K562 (cell line): Measurements from ENCODE around the gene DNAJB13. TPM values are rescaled to one million over a fixed set of nuclear protein-coding genes. Genes with fewer than 3 reads are reported as not detected.

ENCODE experiments used
- ATAC-seq: fragments of 200-7000 bp; cut with Tn5 transposase; 3 replicates; pipeline ENCODE4 v1.9.1; 2020; ENCODE audit warnings: moderate library complexity
- BruUV-seq: library from RNA; stranded (reverse); fragments of 400-500 nt; replicated peaks from 2 replicates; lab custom pipeline; 2021; lab: Mats Ljungman, UMichigan
- CTCF ChIA-PET: fragments of 300-600 bp; formaldehyde crosslinking; extraction: SDS; loops from one replicate; lab custom pipeline; 2021; ENCODE audit warnings: low intra/inter-chr PET ratio; lab: Yijun Ruan, JAX
- POLR2A ChIA-PET: fragments of 300-600, 350-650 bp; sonication (Branson Sonifier 250); formaldehyde crosslinking; extraction: SDS; loops from one replicate; lab custom pipeline; 2021; ENCODE audit warnings: antibody characterized with exemption, inconsistent platforms; lab: Yijun Ruan, JAX
- DNase-seq, 4 experiments: peaks; one replicate each; pipeline versions ENCODE4 v3.0.0 to v3.0.0-alpha.2; 2011 to 2018; ENCODE audit warnings: low spot score in 3 of 4, mixed read lengths in 3 of 4; ENCODE audit errors: extremely low read depth in 1 of 4
- FAIRE-seq: peaks from 2 replicates; lab custom pipeline; 2011; peaks lifted over from hg19 to GRCh38; lab: Jason Lieb, UNC
- H2AFZ ChIP-seq: 2 replicates; pipeline ENCODE4 v1.6.0; 2011; ENCODE audit warnings: low read depth, low read length, control low read depth, inconsistent platforms
- H3K27ac ChIP-seq: fragments of 200-600 bp; 3 replicates; pipeline ENCODE4 v1.8.0; 2011; ENCODE audit warnings: low read depth, mild to moderate bottlenecking, control low read depth, inconsistent platforms, low read length, moderate library complexity, mixed read lengths; ENCODE audit errors: extremely low read depth
- H3K27me3 ChIP-seq, 2 experiments: fragments of 300-600 bp in 1 of 2; 2 replicates in 1 of 2; 3 replicates in 1 of 2; pipeline versions ENCODE4 v1.6.0 to v1.8.0; 2011; ENCODE audit warnings: inconsistent platforms in 2 of 2, low read length in 2 of 2, mild to moderate bottlenecking in 1 of 2, mixed read lengths in 1 of 2, moderate library complexity in 1 of 2; ENCODE audit not compliant: control insufficient read depth in 2 of 2, insufficient read depth in 2 of 2
- H3K36me3 ChIP-seq: fragments of 300-600 bp; 3 replicates; pipeline ENCODE4 v1.8.0; 2011; ENCODE audit warnings: mild to moderate bottlenecking, low read length, inconsistent platforms; ENCODE audit not compliant: control insufficient read depth, insufficient read depth
- H3K4me1 ChIP-seq, 2 experiments: fragments of 200-600 bp in 1 of 2; replicated peaks in 1 of 2; 2 replicates in 1 of 2; 3 replicates in 1 of 2; pipeline versions ENCODE4 v1.5.1 to v1.8.0; 2011; ENCODE audit warnings: inconsistent platforms in 2 of 2, low read length in 2 of 2, mild to moderate bottlenecking in 1 of 2, mixed read lengths in 1 of 2, moderate library complexity in 1 of 2; ENCODE audit not compliant: control insufficient read depth in 2 of 2, insufficient read depth in 2 of 2
- H3K4me2 ChIP-seq: 2 replicates; pipeline ENCODE4 v1.6.1; 2011; ENCODE audit warnings: low read length, control low read depth, inconsistent platforms, mixed read lengths; ENCODE audit not compliant: insufficient read depth
- H3K4me3 ChIP-seq: fragments of 200-600 bp; sonication (generic), shearing (Covaris generic); 2 replicates; pipeline ENCODE4 v1.5.1; 2016; ENCODE audit warnings: control low read depth, inconsistent platforms
- H3K79me2 ChIP-seq: fragments of 200-600 bp; 3 replicates; pipeline ENCODE4 v1.8.0; 2011; ENCODE audit warnings: low read length, inconsistent platforms; ENCODE audit not compliant: control insufficient read depth, insufficient read depth
- H3K9ac ChIP-seq, 2 experiments: 2 replicates each; pipeline versions ENCODE4 v1.6.0 to v1.6.1; 2011; ENCODE audit warnings: low read depth in 2 of 2, low read length in 2 of 2, control low read depth in 1 of 2, inconsistent platforms in 1 of 2, mild to moderate bottlenecking in 1 of 2, mixed read lengths in 1 of 2; ENCODE audit not compliant: insufficient read depth in 1 of 2
- H3K9me1 ChIP-seq: one replicate; pipeline ENCODE4 v1.6.0; 2011; ENCODE audit warnings: inconsistent platforms, mild to moderate bottlenecking, low read length, moderate library complexity; ENCODE audit not compliant: control insufficient read depth, insufficient read depth
- H3K9me3 ChIP-seq: replicated peaks from 2 replicates; pipeline ENCODE4 v1.5.1; 2011; ENCODE audit warnings: low read depth, low read length, inconsistent platforms; ENCODE audit not compliant: control insufficient read depth, insufficient read depth
- H4K20me1 ChIP-seq: replicated peaks from 2 replicates; pipeline ENCODE4 v1.6.1; 2011; ENCODE audit warnings: low read length, inconsistent platforms, mixed read lengths; ENCODE audit not compliant: control insufficient read depth, insufficient read depth
- CEBPG ChIP-seq, 3 experiments: fragments of 200-800 bp in 1 of 3; sonication (Bioruptor generic) in 1 of 3; sonication (generic) in 1 of 3; formaldehyde crosslinking in 1 of 3; IDR thresholded peaks in 2 of 3; conservative IDR thresholded peaks in 1 of 3; 2 replicates each; pipeline versions ENCODE4 v1.6.1 to v1.8.0; 2016 to 2022; ENCODE audit warnings: missing compliant biosample characterization in 2 of 3, missing genetic modification characterization in 2 of 3, mild to moderate bottlenecking in 1 of 3, missing genetic modification reagents in 1 of 3
- HLTF ChIP-seq: fragments of 450-650 bp; IDR thresholded peaks from 2 replicates; pipeline ENCODE4 v1.6.1; 2016
- MECOM ChIP-seq: fragments of 250-450 bp; sonication (Bioruptor Pico); IDR thresholded peaks from 2 replicates; pipeline ENCODE4 v1.8.0; 2022; ENCODE audit warnings: inconsistent platforms
- MLLT1 ChIP-seq, 2 experiments: fragments of 450-650 bp; IDR thresholded peaks; 2 replicates each; pipeline ENCODE4 v1.6.1; 2016
- MTA2 ChIP-seq: fragments of 450-650 bp; IDR thresholded peaks from 2 replicates; pipeline ENCODE4 v1.6.1; 2016; ENCODE audit warnings: low read depth
- NFRKB ChIP-seq: fragments of 450-650 bp; IDR thresholded peaks from 2 replicates; pipeline ENCODE4 v1.6.1; 2016; ENCODE audit warnings: low read depth
- PHF20 ChIP-seq: fragments of 450-650 bp; IDR thresholded peaks from 2 replicates; pipeline ENCODE4 v1.6.1; 2018; ENCODE audit not compliant: partially characterized antibody
- SMC3 ChIP-seq: conservative IDR thresholded peaks from 2 replicates; pipeline ENCODE4 v1.6.1; 2011; ENCODE audit warnings: low read depth, low read length, improper control_type of control experiment; ENCODE audit not compliant: insufficient read depth
- SREBF2 ChIP-seq: sonication (generic); formaldehyde crosslinking; IDR thresholded peaks from 2 replicates; pipeline ENCODE4 v1.4.0; 2020; ENCODE audit warnings: mild to moderate bottlenecking, missing genetic modification reagents
- TAF7 ChIP-seq: fragments of 450-650 bp; IDR thresholded peaks from 2 replicates; pipeline ENCODE4 v1.6.1; 2016; ENCODE audit warnings: missing genetic modification characterization, missing compliant biosample characterization
- THRA ChIP-seq: fragments of 450-650 bp; IDR thresholded peaks from 2 replicates; pipeline ENCODE4 v1.6.1; 2017; ENCODE audit warnings: mild to moderate bottlenecking, moderate library complexity
- TSC22D4 ChIP-seq: fragments of 450-650 bp; IDR thresholded peaks from 2 replicates; pipeline ENCODE4 v1.6.1; 2016; ENCODE audit warnings: missing genetic modification characterization, missing biosample characterization, control low read depth
- ZEB2 ChIP-seq: fragments of 450-650 bp; IDR thresholded peaks from 2 replicates; pipeline ENCODE4 v1.6.1; 2016
- ZNF354B ChIP-seq: fragments of 250-450 bp; sonication (Bioruptor Pico); IDR thresholded peaks from 2 replicates; pipeline ENCODE4 v1.4.0; 2020
- WGBS: fragments of 100-300 bp; shearing (Covaris generic); methylation state at CpG from one replicate; pipeline ENCODE4 v1.1.6; 2016; ENCODE audit warnings: low coverage, mixed read lengths; ENCODE audit not compliant: insufficient coverage; ENCODE audit errors: missing lambda C conversion rate; 5-methylcytosine and 5-hydroxymethylcytosine counted together
- in situ Hi-C: fragments of 300-500 bp; cut with MboI; formaldehyde crosslinking; loops from 4 replicates; pipeline ENCODE4 v1.15.0; 2018; ENCODE audit warnings: inconsistent platforms, mixed read lengths
- intact Hi-C: fragments of 100-400 bp; cut with micrococcal nuclease; formaldehyde crosslinking; loops from 2 replicates; pipeline ENCODE4 v1.14.2; 2022
- polyA plus RNA-seq, 8 experiments: library from polyadenylated mRNA; depleted of rRNA in 4 of 8; stranded (reverse) in 5 of 8; unstranded in 3 of 8; fragments of >200 nt; fragmentation: Nextera tagmentation in 2 of 8; fragmentation: Illumina TruSeq in 1 of 8; extraction: Ambion mirVana in 2 of 8; extraction: Trizol in 1 of 8; gene quantifications; 2 replicates each; pipeline versions ENCODE4 v1.2.1 to v1.2.3, GENCODE V29; 2011 to 2014; ENCODE audit warnings: inconsistent platforms in 1 of 8, missing spikeins in 1 of 8
- total RNA-seq, 7 experiments: library from RNA; depleted of rRNA in 6 of 7; stranded (reverse); fragments of >200 nt in 6 of 7; fragmentation: Illumina TruSeq in 2 of 7; extraction: Trizol in 2 of 7; gene quantifications; 2 replicates each; pipeline versions ENCODE4 v1.2.1 to v1.2.3, GENCODE V29; 2011 to 2021; ENCODE audit warnings: low replicate concordance in 1 of 7
- TF ChIP-seq, protein P1 (sequence below): fragments of 450-650 bp; formaldehyde crosslinking; IDR thresholded peaks from 2 replicates; pipeline ENCODE4 v1.4.0; 2022; ENCODE audit warnings: mild to moderate bottlenecking, moderate library complexity
- TF ChIP-seq, protein P2 (sequence below), 2 experiments: fragments of 450-650 bp in 1 of 2; IDR thresholded peaks; 2 replicates each; pipeline ENCODE4 v1.6.1; 2011 to 2017; ENCODE audit warnings: low read depth in 2 of 2, antibody characterized with exemption in 1 of 2, borderline replicate concordance in 1 of 2, low read length in 1 of 2, mild to moderate bottlenecking in 1 of 2, mixed read lengths in 1 of 2; ENCODE audit not compliant: control insufficient read depth in 1 of 2

DNAJB13 gene
- total and polyA plus RNA-seq, 9 of the 15 experiments (the other 6 are each of a cell fraction or from before 2014, with no cell fraction given) = 0.14 TPM; not detected in 8

DNA sequence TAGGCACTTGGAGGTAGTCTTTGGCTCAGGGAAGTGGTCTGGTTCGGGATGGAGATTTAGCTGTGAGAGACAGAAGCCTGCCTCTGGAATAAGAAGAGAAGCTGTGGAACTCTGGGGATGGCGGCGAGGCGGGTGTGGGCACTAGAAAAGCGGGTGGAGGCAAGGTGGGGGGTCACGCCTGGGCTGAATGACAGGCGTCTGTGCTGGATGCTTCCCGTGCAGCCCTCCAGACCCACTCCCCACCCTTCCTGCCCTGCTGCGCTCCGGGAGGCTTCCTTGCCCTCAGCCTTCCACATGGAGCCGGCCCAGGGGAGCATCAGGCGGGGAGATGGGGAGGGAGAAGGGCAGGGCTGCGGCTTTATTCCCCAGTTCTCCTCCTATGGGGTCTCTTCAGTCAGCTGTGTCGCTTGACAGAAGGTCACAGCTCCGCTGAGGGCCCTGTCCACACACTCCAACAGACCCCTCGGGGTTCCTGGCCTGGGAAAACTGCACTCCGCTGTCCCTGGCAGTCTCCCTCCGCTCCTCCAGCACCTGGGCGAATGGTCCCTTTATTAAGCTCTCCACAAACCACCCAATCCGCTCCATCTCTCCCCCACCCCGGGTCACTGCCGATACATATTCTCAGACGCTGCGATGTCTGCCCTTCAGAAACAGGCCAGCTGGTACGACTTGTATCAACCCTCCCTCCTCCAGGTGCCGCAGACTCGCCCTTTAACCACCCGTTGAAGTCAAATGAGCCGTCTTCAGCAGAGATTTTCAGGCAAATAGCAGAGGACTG, 6.2 kb downstream of the DNAJB13 start:
- no peak overlapping the region for H3K4me2 ChIP-seq
- POLR2A ChIA-PET = interaction anchor here (1.0 to 1.7 kb wide), 3 partner anchors 8 to 23 kb away, joined by 3 to 6 read pairs (median 3); no protein-coding TSS in a partner anchor
- no peak overlapping the region for H2AFZ ChIP-seq
- no peaks in the 10 kb centered on the region for H3K36me3 ChIP-seq
- ATAC-seq = no peak
- no peak overlapping the region for H3K4me3 ChIP-seq
- CTCF ChIA-PET = no interaction called here
- 47% methylated on average over 24 of the region's 29 CpGs for WGBS
- no peaks in the 10 kb centered on the region for H4K20me1 ChIP-seq
- intact Hi-C loops = no loop called here
- no peak for FAIRE-seq
- H3K4me1 ChIP-seq = peaks cover 6 to 11% of the 10 kb centered on the region in 2 experiments
- no peak overlapping the region for H3K27ac ChIP-seq
- H3K9me3 ChIP-seq = no peaks in the 10 kb centered on the region
- in situ Hi-C loops = loop anchor here (10.0 kb wide), 1 partner anchor 368 kb away; no protein-coding TSS in a partner anchor
- no peaks in the 10 kb centered on the region for H3K79me2 ChIP-seq
- H3K9me1 ChIP-seq = no peaks in the 10 kb centered on the region
- BruUV-seq = no TSS peak
- peaks cover 0 to 5% of the 10 kb centered on the region in 2 experiments; a peak in 1 of 5 replicates for H3K27me3 ChIP-seq
- DNase-seq = no peak
- no peak overlapping the region for H3K9ac ChIP-seq
- TF ChIP-seq ZNF354B (CRISPR knock-in tag) (no peak), THRA (no peak), MECOM (CRISPR knock-in tag) (no peak), TAF7 (no peak), CEBPG (CRISPR knock-in tag; IDR thresholded peaks at IDR 0.05) (no peak), CEBPG (tag; conservative IDR thresholded peaks at IDR 0.05 in 1 of 2, IDR thresholded peaks at IDR 0.05 in 1 of 2) (no peak), ZEB2 (no peak), MTA2 (no peak), TSC22D4 (no peak), HLTF (no peak), MLLT1 (IDR thresholded peaks at IDR 0.05) (no peak), NFRKB (no peak), SMC3 (no peak), PHF20 (no peak), SREBF2 (CRISPR knock-in tag) (no peak)
- TF ChIP-seq, protein P1, sequence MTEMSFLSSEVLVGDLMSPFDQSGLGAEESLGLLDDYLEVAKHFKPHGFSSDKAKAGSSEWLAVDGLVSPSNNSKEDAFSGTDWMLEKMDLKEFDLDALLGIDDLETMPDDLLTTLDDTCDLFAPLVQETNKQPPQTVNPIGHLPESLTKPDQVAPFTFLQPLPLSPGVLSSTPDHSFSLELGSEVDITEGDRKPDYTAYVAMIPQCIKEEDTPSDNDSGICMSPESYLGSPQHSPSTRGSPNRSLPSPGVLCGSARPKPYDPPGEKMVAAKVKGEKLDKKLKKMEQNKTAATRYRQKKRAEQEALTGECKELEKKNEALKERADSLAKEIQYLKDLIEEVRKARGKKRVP (CRISPR knock-in tag) = no peak
- TF ChIP-seq, protein P2, sequence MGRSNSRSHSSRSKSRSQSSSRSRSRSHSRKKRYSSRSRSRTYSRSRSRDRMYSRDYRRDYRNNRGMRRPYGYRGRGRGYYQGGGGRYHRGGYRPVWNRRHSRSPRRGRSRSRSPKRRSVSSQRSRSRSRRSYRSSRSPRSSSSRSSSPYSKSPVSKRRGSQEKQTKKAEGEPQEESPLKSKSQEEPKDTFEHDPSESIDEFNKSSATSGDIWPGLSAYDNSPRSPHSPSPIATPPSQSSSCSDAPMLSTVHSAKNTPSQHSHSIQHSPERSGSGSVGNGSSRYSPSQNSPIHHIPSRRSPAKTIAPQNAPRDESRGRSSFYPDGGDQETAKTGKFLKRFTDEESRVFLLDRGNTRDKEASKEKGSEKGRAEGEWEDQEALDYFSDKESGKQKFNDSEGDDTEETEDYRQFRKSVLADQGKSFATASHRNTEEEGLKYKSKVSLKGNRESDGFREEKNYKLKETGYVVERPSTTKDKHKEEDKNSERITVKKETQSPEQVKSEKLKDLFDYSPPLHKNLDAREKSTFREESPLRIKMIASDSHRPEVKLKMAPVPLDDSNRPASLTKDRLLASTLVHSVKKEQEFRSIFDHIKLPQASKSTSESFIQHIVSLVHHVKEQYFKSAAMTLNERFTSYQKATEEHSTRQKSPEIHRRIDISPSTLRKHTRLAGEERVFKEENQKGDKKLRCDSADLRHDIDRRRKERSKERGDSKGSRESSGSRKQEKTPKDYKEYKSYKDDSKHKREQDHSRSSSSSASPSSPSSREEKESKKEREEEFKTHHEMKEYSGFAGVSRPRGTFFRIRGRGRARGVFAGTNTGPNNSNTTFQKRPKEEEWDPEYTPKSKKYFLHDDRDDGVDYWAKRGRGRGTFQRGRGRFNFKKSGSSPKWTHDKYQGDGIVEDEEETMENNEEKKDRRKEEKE (IDR thresholded peaks at IDR 0.05; ENCODE audit: borderline replicate concordance in 1 of 2, control insufficient read depth in 1 of 2, low read depth in 2 of 2, low read length in 1 of 2) = no peak
